NB4 (cell line): ENCODE data around the gene EIF2A.

ENCODE experiments used
- POLR2A ChIP-seq: IDR thresholded peaks from 2 replicates; pipeline ENCODE4 v1.6.1; 2011; ENCODE audit warnings: mild to moderate bottlenecking; ENCODE audit not compliant: insufficient read length; ENCODE audit errors: extremely low read depth
- TF ChIP-seq, protein P1 (sequence below): IDR thresholded peaks from one replicate; pipeline ENCODE4 v1.5.1; 2012; ENCODE audit warnings: low read depth, low read length

DNA sequence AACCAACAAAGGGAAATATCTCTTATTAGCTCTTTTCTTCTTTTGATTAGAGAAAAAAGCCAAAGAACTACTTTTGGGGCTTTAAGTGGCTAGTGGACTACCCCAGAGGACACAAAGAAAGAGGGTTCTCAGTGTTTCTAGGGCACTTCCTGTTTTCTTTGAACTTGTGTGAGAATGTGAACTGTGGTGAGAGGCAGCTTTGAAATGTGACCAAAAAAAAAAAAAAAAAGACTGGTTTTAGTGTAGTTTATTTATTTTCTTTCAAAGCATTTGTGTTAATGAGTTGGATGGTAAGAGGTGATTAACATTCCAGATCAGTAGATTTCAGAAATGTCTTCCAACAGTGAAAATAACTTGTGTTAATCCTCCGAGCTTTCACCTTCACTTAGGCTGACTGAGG, 88.9 kb downstream of the EIF2A start:
- TF ChIP-seq, protein P1, sequence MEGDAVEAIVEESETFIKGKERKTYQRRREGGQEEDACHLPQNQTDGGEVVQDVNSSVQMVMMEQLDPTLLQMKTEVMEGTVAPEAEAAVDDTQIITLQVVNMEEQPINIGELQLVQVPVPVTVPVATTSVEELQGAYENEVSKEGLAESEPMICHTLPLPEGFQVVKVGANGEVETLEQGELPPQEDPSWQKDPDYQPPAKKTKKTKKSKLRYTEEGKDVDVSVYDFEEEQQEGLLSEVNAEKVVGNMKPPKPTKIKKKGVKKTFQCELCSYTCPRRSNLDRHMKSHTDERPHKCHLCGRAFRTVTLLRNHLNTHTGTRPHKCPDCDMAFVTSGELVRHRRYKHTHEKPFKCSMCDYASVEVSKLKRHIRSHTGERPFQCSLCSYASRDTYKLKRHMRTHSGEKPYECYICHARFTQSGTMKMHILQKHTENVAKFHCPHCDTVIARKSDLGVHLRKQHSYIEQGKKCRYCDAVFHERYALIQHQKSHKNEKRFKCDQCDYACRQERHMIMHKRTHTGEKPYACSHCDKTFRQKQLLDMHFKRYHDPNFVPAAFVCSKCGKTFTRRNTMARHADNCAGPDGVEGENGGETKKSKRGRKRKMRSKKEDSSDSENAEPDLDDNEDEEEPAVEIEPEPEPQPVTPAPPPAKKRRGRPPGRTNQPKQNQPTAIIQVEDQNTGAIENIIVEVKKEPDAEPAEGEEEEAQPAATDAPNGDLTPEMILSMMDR: no peak
- TF ChIP-seq POLR2A: no peak
